HG03469 (cell line): ENCODE data around the gene ADIRF.

Experiments
- ATAC-seq: cut with Tn5 transposase; IDR thresholded peaks from one replicate; pipeline ENCODE4 v1.9.1; 2021; ENCODE audit warnings: mild to moderate bottlenecking, moderate library complexity, moderate number of reproducible peaks; ENCODE audit not compliant: unreplicated experiment

Gene ADIRF

GRCh38 chr10:86960003-86960862 lies 8.0 kb upstream of the ADIRF start:
- peak; percentile 70 for ATAC-seq

GRCh38 chr10:86960863-86961434 lies 7.3 kb upstream of the ADIRF start:
- ATAC-seq, result no peak

DNA sequence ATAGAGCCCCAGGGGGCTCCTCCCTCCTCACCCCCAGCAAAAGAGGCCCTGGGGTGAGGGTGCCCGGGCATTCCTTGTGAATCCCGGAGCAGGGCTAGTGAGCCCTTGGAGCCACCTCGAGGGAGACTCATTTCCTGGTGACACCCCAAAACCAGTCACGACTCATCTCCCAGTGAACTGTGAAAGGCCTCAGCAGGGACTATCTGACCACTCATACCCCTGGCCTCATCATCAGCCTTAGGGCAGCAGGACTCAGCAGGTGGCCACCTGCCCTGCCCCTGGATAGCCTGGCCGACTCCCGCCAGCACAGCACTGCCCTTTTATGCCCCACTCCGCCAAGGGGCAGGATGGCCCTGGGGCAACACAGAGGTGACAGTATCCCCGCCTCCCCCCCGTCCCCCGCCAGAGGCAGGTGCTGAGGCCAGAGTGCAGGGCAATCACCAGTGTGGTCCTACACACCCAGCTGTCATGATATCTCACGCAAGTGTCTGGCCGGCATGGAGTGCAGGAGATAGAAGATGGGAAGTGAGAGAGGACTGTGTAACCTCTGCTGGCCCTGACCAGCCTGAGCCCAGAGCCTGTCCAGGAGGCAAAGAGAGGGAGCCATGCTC lies 6.7 kb upstream of the ADIRF start:
- no peak for ATAC-seq

- ATAC-seq, result no peak
Observed at GRCh38 chr10:86962136-86962980, 5.9 kb upstream of the ADIRF start.

GRCh38 chr10:86962981-86963310 lies 5.3 kb upstream of the ADIRF start:
- no peak for ATAC-seq

DNA sequence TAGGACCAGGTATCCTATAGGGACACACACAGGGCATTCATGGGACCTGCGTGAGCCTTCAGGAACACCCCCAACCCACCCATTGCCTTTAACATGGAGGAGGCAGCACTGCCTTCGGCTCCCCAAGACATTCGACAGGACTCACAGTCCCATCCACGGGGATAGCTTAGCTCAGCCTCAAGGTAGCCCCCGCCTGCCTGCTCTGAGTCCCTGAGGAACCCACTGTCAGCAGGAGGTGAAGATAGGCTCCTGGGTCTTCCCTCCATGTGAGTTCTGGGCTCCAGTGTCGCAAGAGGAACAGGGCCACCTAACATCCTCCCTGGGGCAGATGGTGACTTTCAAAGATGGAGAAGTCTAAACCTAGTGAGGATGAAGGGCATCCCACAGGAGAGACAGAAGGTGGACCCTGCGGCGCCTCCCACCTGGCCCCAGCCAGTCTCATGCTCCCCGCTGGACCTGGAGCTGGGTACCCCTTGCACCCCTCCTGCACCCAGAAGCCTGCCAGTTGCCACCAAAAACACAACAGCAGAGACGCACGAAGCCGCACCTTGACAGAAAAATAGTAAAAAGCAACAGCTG lies 4.9 kb upstream of the ADIRF start:
- ATAC-seq, result no peak

DNA sequence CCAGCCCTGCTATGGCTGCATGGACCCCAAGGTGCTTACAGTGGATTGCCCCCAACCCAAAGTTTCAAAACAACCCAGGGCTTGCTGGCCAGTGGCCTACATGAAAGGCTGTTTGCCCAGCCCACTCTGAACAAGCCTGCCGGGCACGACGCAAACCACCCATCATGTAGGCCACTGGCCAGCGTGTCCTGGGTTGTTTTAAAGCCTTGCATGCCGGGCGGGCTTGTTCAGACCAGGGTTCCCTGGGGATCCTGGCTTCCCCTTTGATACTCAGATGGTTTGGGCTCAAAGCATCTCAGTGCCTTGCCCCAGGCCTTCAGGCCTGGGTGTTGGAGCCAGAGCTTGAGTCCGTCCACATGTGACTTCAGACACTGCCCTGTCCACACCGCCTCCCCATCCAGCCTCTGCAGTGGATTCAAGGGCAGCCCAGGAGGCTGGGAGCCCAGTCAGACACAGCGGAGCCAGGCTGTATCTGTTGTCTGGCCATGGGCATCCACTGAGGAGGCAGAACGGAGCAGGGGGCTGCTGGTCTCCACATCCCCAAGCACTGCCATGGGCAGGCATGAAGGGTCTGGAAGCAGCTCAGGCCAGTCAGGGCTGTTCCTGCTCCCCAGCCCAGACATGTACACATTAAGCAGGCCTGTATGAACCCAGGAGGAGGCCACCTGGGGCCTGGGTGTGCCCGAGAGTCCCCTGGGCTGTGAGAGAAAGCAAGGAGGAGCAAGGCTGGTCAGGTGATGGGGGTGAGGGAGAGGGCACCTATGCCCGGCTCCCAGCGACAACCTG lies 4.0 kb upstream of the ADIRF start:
- ATAC-seq, result no peak

DNA sequence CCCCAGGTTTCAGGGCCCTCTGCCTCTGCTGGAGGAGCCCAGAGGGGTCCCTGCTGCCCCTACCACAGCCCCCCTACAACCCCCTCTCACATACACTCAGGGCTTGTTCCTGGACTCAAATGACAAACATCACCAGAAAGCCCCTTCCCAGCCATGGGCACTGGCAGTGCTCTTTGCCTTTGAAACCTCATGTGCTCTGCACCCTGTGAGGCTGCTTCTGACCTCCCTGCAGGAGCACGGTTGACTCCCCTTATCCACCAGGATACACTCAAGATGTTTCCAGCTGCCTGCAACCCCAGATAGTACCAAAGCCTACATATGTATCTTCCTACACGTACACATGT lies 3.5 kb upstream of the ADIRF start:
- no peak for ATAC-seq

- no peak for ATAC-seq
Observed at GRCh38 chr10:86965986-86966654, 2.2 kb upstream of the ADIRF start.

- ATAC-seq, result no peak
Observed at GRCh38 chr10:86967481-86967941, 771 bp upstream of the ADIRF start.

DNA sequence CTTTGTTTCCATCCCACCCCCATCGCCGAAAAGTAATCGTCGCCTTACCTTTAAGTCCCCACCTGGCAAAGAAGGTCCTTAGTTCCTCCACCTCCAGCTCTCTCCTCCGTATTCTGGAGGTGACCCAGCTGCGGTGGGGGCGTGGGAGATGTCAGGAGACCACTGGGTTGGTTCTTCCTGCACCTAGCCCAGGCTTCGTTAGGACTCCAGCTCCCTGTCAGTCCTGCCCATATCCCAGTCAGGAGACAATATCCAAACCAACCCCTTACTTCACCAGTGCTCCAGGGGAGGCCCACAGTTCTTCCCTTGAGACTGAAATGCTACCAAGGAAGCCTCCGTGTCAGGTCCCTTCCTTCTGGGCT lies 693 bp downstream of the ADIRF start:
- no peak for ATAC-seq

GRCh38 chr10:86969421-86970041 lies 1.2 kb downstream of the ADIRF start:
- ATAC-seq, result no peak

DNA sequence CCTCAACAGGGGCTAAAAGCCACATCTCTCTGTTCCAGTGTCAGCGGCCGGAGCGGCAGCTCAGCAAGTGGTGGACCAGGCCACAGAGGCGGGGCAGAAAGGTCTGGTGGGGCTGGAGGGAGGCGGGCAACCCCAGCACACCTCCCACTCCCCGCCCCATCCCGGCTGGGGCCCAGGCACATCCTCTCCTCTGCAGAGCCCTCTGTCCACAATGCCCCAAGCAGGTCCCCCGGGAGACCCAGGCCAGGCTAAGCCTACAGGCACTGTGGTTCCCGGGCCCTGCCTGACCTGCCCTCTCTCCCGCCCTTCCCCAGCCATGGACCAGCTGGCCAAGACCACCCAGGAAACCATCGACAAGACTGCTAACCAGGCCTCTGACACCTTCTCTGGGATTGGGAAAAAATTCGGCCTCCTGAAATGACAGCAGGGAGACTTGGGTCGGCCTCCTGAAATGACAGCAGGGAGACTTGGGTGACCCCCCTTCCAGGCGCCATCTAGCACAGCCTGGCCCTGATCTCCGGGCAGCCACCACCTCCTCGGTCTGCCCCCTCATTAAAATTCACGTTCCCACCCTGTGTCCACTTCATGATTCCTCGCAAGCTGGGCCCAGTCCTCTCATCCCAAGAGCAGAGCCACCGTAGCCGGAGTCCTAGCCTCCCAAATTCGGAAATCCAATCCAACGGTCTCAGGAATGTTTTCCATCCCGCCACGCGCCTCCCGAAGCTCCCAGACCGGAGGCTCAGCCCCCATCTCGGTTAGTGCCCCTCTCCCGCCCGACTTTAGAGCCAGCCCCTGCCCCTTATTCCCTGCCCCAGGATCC lies 2.1 kb downstream of the ADIRF start:
- no peak for ATAC-seq

- ATAC-seq, result no peak
Observed at GRCh38 chr10:86970982-86971231, 2.6 kb downstream of the ADIRF start.

DNA sequence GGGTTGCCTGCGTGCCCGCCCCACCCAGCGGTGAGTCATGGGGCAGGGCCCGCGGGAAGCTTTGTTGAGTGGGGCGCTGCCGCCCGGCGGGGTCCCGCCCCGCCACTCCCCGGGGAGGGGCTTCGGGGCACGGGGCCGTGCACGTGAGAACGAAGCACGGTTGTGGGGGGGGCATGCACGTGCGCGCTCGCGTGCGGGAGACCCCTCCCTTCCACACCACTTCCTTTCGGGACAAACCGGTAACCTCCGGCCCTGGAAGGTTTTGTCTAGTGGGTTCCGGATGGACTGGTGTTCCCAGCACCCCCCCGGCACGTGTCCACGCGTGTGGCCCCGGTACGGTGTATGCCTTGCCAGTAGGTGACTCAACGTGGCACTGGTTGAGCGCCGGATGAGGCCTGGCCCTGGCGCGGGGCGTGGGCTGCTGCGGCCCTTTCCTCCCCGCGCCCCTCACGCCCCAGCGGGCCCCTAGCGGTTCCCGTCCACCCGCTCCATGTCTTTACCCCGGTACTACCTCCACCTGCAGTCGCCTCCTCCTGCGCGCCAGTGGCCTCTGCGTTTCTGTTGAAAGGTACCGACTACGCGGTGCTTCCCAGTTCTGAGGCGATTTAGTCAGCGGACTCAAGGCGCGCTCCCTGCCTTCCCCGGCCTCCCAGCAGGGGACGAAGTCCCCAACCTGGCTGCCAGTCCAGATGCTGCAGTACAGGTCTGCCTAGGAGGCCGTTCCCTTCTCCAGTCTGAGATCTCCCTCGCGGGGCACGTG lies 3.1 kb downstream of the ADIRF start:
- ATAC-seq, result peak; percentile 68

GRCh38 chr10:86972613-86973380 lies 4.5 kb downstream of the ADIRF start:
- ATAC-seq, result no peak

DNA sequence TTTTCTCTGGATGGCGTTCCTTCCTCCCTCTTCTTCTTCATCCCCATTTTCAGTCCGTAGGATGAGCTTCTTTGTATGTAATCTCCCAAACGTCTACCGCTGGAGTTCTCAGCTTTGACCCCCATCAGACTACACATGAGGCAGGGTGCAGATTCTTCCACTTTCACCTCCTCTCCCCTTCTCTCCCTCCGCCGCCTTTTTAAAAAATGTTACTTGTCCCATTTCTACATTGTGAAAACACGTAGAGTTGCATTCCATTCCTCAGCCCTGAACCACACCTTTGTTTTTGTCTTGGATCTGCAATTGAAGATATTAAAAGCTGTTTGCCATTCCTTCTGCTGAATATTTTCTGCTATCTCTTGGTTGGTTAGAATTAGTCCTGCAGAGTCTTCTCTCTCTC lies 6.2 kb downstream of the ADIRF start:
- no peak for ATAC-seq
